Activated CD4-positive, alpha-beta T cell treated with anti-CD3 and anti-CD28 coated beads for 36 hours (primary cell): ENCODE results near the gene ST3GAL6. TPM values are rescaled to one million over a fixed set of nuclear protein-coding genes. Genes with fewer than 3 reads are reported as not detected.
A peak's percentile ranks its signal among the peaks of the same experiment; 100 is the strongest.

Source experiments
- ATAC-seq: fragments of 200-7000 bp; cut with Tn5 transposase; one replicate; pipeline ENCODE4 v1.10.0; 2021; ENCODE audit warnings: mild to moderate bottlenecking, moderate library complexity
- CTCF ChIA-PET: fragments of 350-600 bp; sonication (Branson Sonifier 250); formaldehyde crosslinking; loops from one replicate; lab custom pipeline; 2021; ENCODE audit warnings: antibody characterized with exemption; lab: Charles Lee
- POLR2A ChIA-PET: fragments of 350-600 bp; sonication (Branson Sonifier 250); formaldehyde crosslinking; loops from one replicate; lab custom pipeline; 2021; ENCODE audit warnings: antibody characterized with exemption, inconsistent platforms; lab: Charles Lee
- DNase-seq: peaks from one replicate; pipeline ENCODE4 v3.0.0-alpha.2; 2020
- H3K27ac Mint-ChIP-seq: one replicate; pipeline ENCODE4 v1.8.0; 2021; ENCODE audit warnings: mixed read lengths
- H3K27me3 Mint-ChIP-seq: one replicate; pipeline ENCODE4 v1.8.0; 2021; ENCODE audit warnings: mixed read lengths
- H3K36me3 Mint-ChIP-seq: one replicate; pipeline ENCODE4 v1.8.0; 2021; ENCODE audit warnings: low read depth, mixed read lengths
- H3K4me1 Mint-ChIP-seq: one replicate; pipeline ENCODE4 v1.8.0; 2021; ENCODE audit warnings: mixed read lengths
- H3K4me3 Mint-ChIP-seq: one replicate; pipeline ENCODE4 v1.8.0; 2021; ENCODE audit warnings: mild to moderate bottlenecking, moderate library complexity, mixed read lengths
- H3K9me3 Mint-ChIP-seq: one replicate; pipeline ENCODE4 v1.8.0; 2021; ENCODE audit warnings: low read depth, mixed read lengths
- intact Hi-C, 2 experiments: fragments of 100-400 bp; cut with DNase I in 1 of 2; cut with micrococcal nuclease in 1 of 2; formaldehyde crosslinking; loops; one replicate each; pipeline versions ENCODE4 v1.14.2 to v1.15.1; 2022 to 2024; cut with DNase I, micrococcal nuclease
- total RNA-seq, 2 experiments: library from RNA; stranded (reverse); gene quantifications; one replicate each; pipeline ENCODE4 v1.2.3, GENCODE V29; 2021

ST3GAL6 gene
- total RNA-seq, 2 experiments from 2014 or later = not detected

- intact Hi-C loops = no loop called here
- Mint-ChIP-seq H3K27me3 (peaks cover 22% of the 10 kb centered on the region), H3K4me1 (peaks cover 4% of the 10 kb centered on the region), H3K9me3 (no peaks in the 10 kb centered on the region), H3K36me3 (no peaks in the 10 kb centered on the region), H3K27ac (no peak overlapping the region), H3K4me3 (no peak overlapping the region)
- no peak for ATAC-seq
- POLR2A ChIA-PET = no interaction called here
- CTCF ChIA-PET = interaction anchor here (0.9 to 2.1 kb wide), 2 partner anchors 14 to 176 kb away, joined by 3 to 6 read pairs; no protein-coding TSS in a partner anchor
- DNase-seq = no peak
Observed at GRCh38 chr3:98777801-98778220, 14.7 kb downstream of the ST3GAL6 start.

- H3K27me3 Mint-ChIP-seq = peaks cover 22% of the 10 kb centered on the region
- ChIA-PET POLR2A (no interaction called here), CTCF (interaction anchor here (0.9 to 2.1 kb wide), 2 partner anchors 13 to 176 kb away, joined by 3 to 6 read pairs; no protein-coding TSS in a partner anchor)
- intact Hi-C loops = no loop called here
- peak; percentile 44 for ATAC-seq
- H3K36me3 Mint-ChIP-seq = no peaks in the 10 kb centered on the region
- H3K27ac Mint-ChIP-seq = no peak overlapping the region
- DNase-seq = no peak
- H3K4me1 Mint-ChIP-seq = peaks cover 4% of the 10 kb centered on the region
- no peaks in the 10 kb centered on the region for H3K9me3 Mint-ChIP-seq
- H3K4me3 Mint-ChIP-seq = no peak overlapping the region
Observed at GRCh38 chr3:98778383-98778782, 15.2 kb downstream of the ST3GAL6 start.

- ATAC-seq = peak; percentile 36
- ChIA-PET CTCF (interaction anchor here (2.0 to 2.1 kb wide), 2 partner anchors 12 to 177 kb away, joined by 6 to 7 read pairs; no protein-coding TSS in a partner anchor), POLR2A (no interaction called here)
- H3K36me3 Mint-ChIP-seq = no peaks in the 10 kb centered on the region
- H3K4me1 Mint-ChIP-seq = peaks cover 4% of the 10 kb centered on the region
- no peaks in the 10 kb centered on the region for H3K9me3 Mint-ChIP-seq
- H3K27ac Mint-ChIP-seq = no peak overlapping the region
- DNase-seq = no peak
- intact Hi-C loops = no loop called here
- peaks cover 18% of the 10 kb centered on the region for H3K27me3 Mint-ChIP-seq
- H3K4me3 Mint-ChIP-seq = no peak overlapping the region
Observed at GRCh38 chr3:98778852-98779413, 15.8 kb downstream of the ST3GAL6 start.

GRCh38 chr3:98779541-98780335 is 16.6 kb downstream of the ST3GAL6 start:
- Mint-ChIP-seq H3K4me3 (no peak overlapping the region), H3K27ac (no peak overlapping the region), H3K9me3 (no peaks in the 10 kb centered on the region), H3K36me3 (no peaks in the 10 kb centered on the region), H3K4me1 (peaks cover 4% of the 10 kb centered on the region), H3K27me3 (peaks cover 17% of the 10 kb centered on the region)
- ChIA-PET POLR2A (no interaction called here), CTCF (interaction anchor here (2.0 to 2.1 kb wide), 2 partner anchors 12 to 177 kb away, joined by 6 to 7 read pairs; no protein-coding TSS in a partner anchor)
- intact Hi-C loops = no loop called here
- DNase-seq (no peak), ATAC-seq (peak; percentile 19)

- ATAC-seq (no peak), DNase-seq (no peak)
- CTCF ChIA-PET = interaction anchor here (2.0 kb wide), 1 partner anchor 178 kb away, joined by 7 read pairs; no protein-coding TSS in a partner anchor
- peaks cover 4% of the 10 kb centered on the region for H3K4me1 Mint-ChIP-seq
- POLR2A ChIA-PET = no interaction called here
- H3K27me3 Mint-ChIP-seq = peaks cover 17% of the 10 kb centered on the region
- intact Hi-C loops = no loop called here
- H3K4me3 Mint-ChIP-seq = no peak overlapping the region
- H3K27ac Mint-ChIP-seq = no peak overlapping the region
- H3K36me3 Mint-ChIP-seq = no peaks in the 10 kb centered on the region
- H3K9me3 Mint-ChIP-seq = no peaks in the 10 kb centered on the region
Observed at GRCh38 chr3:98780343-98780742, 17.2 kb downstream of the ST3GAL6 start.

- Mint-ChIP-seq H3K27ac (no peak overlapping the region), H3K4me1 (peaks cover 4% of the 10 kb centered on the region), H3K9me3 (no peaks in the 10 kb centered on the region), H3K4me3 (no peak overlapping the region), H3K36me3 (no peaks in the 10 kb centered on the region), H3K27me3 (peaks cover 7% of the 10 kb centered on the region)
- intact Hi-C loops = no loop called here
- ATAC-seq (no peak), DNase-seq (no peak)
- POLR2A ChIA-PET = no interaction called here
- CTCF ChIA-PET = no interaction called here
Observed at GRCh38 chr3:98782824-98783500, 19.8 kb downstream of the ST3GAL6 start.

- intact Hi-C loops = no loop called here
- Mint-ChIP-seq H3K4me3 (no peak overlapping the region), H3K27ac (no peak overlapping the region), H3K4me1 (peaks cover under 1% of the 10 kb centered on the region), H3K9me3 (no peaks in the 10 kb centered on the region), H3K36me3 (no peaks in the 10 kb centered on the region), H3K27me3 (peaks cover 7% of the 10 kb centered on the region)
- no peak for ATAC-seq
- ChIA-PET CTCF (no interaction called here), POLR2A (no interaction called here)
- DNase-seq = no peak
Observed at GRCh38 chr3:98784042-98784441, 20.9 kb downstream of the ST3GAL6 start.

- H3K9me3 Mint-ChIP-seq = no peaks in the 10 kb centered on the region
- no peak for DNase-seq
- peaks cover 8% of the 10 kb centered on the region for H3K27me3 Mint-ChIP-seq
- intact Hi-C loops = no loop called here
- ChIA-PET CTCF (no interaction called here), POLR2A (no interaction called here)
- no peak overlapping the region for H3K27ac Mint-ChIP-seq
- no peaks in the 10 kb centered on the region for H3K36me3 Mint-ChIP-seq
- no peaks in the 10 kb centered on the region for H3K4me1 Mint-ChIP-seq
- no peak for ATAC-seq
- no peak overlapping the region for H3K4me3 Mint-ChIP-seq
Observed at GRCh38 chr3:98784666-98785600, 21.8 kb downstream of the ST3GAL6 start.

GRCh38 chr3:98786364-98787006 is 23.3 kb downstream of the ST3GAL6 start:
- ChIA-PET CTCF (no interaction called here), POLR2A (no interaction called here)
- H3K27me3 Mint-ChIP-seq = peaks cover 12% of the 10 kb centered on the region
- no peaks in the 10 kb centered on the region for H3K9me3 Mint-ChIP-seq
- no peak for ATAC-seq
- no peak overlapping the region for H3K4me3 Mint-ChIP-seq
- no peaks in the 10 kb centered on the region for H3K4me1 Mint-ChIP-seq
- H3K27ac Mint-ChIP-seq = no peak overlapping the region
- H3K36me3 Mint-ChIP-seq = no peaks in the 10 kb centered on the region
- intact Hi-C loops = no loop called here
- no peak for DNase-seq

GRCh38 chr3:98787181-98787580 is 24.0 kb downstream of the ST3GAL6 start:
- DNase-seq (no peak), ATAC-seq (no peak)
- Mint-ChIP-seq H3K36me3 (no peaks in the 10 kb centered on the region), H3K27me3 (peaks cover 12% of the 10 kb centered on the region), H3K4me3 (no peak overlapping the region), H3K27ac (no peak overlapping the region), H3K4me1 (no peaks in the 10 kb centered on the region), H3K9me3 (no peaks in the 10 kb centered on the region)
- CTCF ChIA-PET = no interaction called here
- intact Hi-C loops = no loop called here
- POLR2A ChIA-PET = no interaction called here
